Endodermal cell (in vitro differentiated cells): Measurements from ENCODE around the gene SMIM12. TPM values are rescaled to one million over a fixed set of nuclear protein-coding genes. Genes with fewer than 3 reads are reported as not detected.
"Not testable (repeated sequence)": the region's sequence is repeated elsewhere in the genome, so short reads cannot be mapped to it uniquely, and the experiment has no call there.

Experiments used
- DNase-seq: peaks from one replicate; pipeline ENCODE4 v3.0.0-alpha.2; 2017
- H3K27ac ChIP-seq: 2 replicates; pipeline ENCODE4 v1.5.1; 2013; ENCODE audit warnings: mild to moderate bottlenecking, low read depth, low read length, moderate library complexity
- H3K27me3 ChIP-seq: 2 replicates; pipeline ENCODE4 v1.6.1; 2013; ENCODE audit warnings: mild to moderate bottlenecking, low read length, moderate library complexity; ENCODE audit not compliant: insufficient read depth, control insufficient read depth, poor library complexity, severe bottlenecking
- H3K36me3 ChIP-seq: 2 replicates; pipeline ENCODE4 v1.7.0; 2013; ENCODE audit warnings: mild to moderate bottlenecking, low read length, moderate library complexity; ENCODE audit not compliant: control insufficient read depth, insufficient read depth
- H3K4me1 ChIP-seq: one replicate; pipeline ENCODE4 v1.7.0; 2013; ENCODE audit warnings: low read length; ENCODE audit not compliant: control insufficient read depth, insufficient read depth
- H3K4me3 ChIP-seq: 2 replicates; pipeline ENCODE4 v1.5.1; 2013; ENCODE audit warnings: mild to moderate bottlenecking, low read length, moderate library complexity
- H3K9ac ChIP-seq: 2 replicates; pipeline ENCODE4 v1.6.1; 2013; ENCODE audit warnings: mild to moderate bottlenecking, low read length, moderate library complexity; ENCODE audit not compliant: poor library complexity, severe bottlenecking; ENCODE audit errors: extremely low read depth
- H3K9me3 ChIP-seq: 2 replicates; pipeline ENCODE4 v1.6.1; 2013; ENCODE audit warnings: mild to moderate bottlenecking, low read length, moderate library complexity; ENCODE audit not compliant: control insufficient read depth
- H3K27ac Mint-ChIP-seq: 2 replicates; pipeline ENCODE4 v1.8.0; 2020; ENCODE audit warnings: mixed read lengths
- H3K27me3 Mint-ChIP-seq: 2 replicates; pipeline ENCODE4 v1.8.0; 2021; ENCODE audit warnings: mild to moderate bottlenecking, mixed read lengths; ENCODE audit not compliant: insufficient read depth
- H3K36me3 Mint-ChIP-seq: 2 replicates; pipeline ENCODE4 v1.8.0; 2020; ENCODE audit warnings: low read depth, mixed read lengths
- H3K4me1 Mint-ChIP-seq: 2 replicates; pipeline ENCODE4 v1.8.0; 2020; ENCODE audit warnings: mixed read lengths
- H3K4me3 Mint-ChIP-seq: 2 replicates; pipeline ENCODE4 v1.8.0; 2020; ENCODE audit warnings: mild to moderate bottlenecking, moderate library complexity, mixed read lengths
- H3K9me3 Mint-ChIP-seq: 2 replicates; pipeline ENCODE4 v1.8.0; 2020; ENCODE audit warnings: mild to moderate bottlenecking, mixed read lengths
- CTCF ChIP-seq: fragments of 200-600 bp; sonication (generic); conservative IDR thresholded peaks from 2 replicates; pipeline ENCODE4 v1.5.0; 2021; ENCODE audit warnings: antibody characterized with exemption, mild to moderate bottlenecking
- WGBS, 2 experiments: methylation state at CpG; one replicate each; pipeline versions ENCODE4 v1.1.5 to v1.1.7; 2013; ENCODE audit warnings: missing lambda C conversion rate in 2 of 2, mixed read lengths in 1 of 2; ENCODE audit not compliant: insufficient coverage in 1 of 2, insufficient read length in 1 of 2; 5-methylcytosine and 5-hydroxymethylcytosine counted together
- total RNA-seq, 2 donors: library from RNA; stranded (reverse); fragmentation: NEBNext Ultra II Directional in 1 of 2; extraction: Animal tissue kit (Norgen Biotek cat#: 25700) in 1 of 2; gene quantifications; 2 replicates in 1 of 2; 3 replicates in 1 of 2; pipeline ENCODE4 v1.2.1, GENCODE V29; 2021

The SMIM12 gene
- total RNA-seq, 2 donors from 2014 or later, result 43.0 to 47.6 TPM

- WGBS, 2 experiments, result 83 to 97% methylated on average over 1 to 2 of the region's 3 CpGs
- Mint-ChIP-seq H3K9me3 (no peaks in the 10 kb centered on the region), H3K36me3 (no peaks in the 10 kb centered on the region), H3K4me3 (no peak overlapping the region), H3K4me1 (no peaks in the 10 kb centered on the region), H3K27me3 (peaks cover 2% of the 10 kb centered on the region), H3K27ac (no peak overlapping the region)
- TF ChIP-seq CTCF, result no peak
- no peaks in the 10 kb centered on the region for H3K4me1 ChIP-seq
- no peaks in the 10 kb centered on the region for H3K36me3 ChIP-seq
- H3K27me3 ChIP-seq, result no peaks in the 10 kb centered on the region
- no peaks in the 10 kb centered on the region for H3K9me3 ChIP-seq
- DNase-seq, result no peak
- no peak overlapping the region for H3K9ac ChIP-seq
- no peak overlapping the region for H3K27ac ChIP-seq
- H3K4me3 ChIP-seq, result no peak overlapping the region
Measured at GRCh38 chr1:34816778-34817177, 42.8 kb downstream of the SMIM12 start.

- Mint-ChIP-seq H3K27ac (no peak overlapping the region), H3K36me3 (no peaks in the 10 kb centered on the region), H3K4me3 (no peak overlapping the region), H3K27me3 (peaks cover 2% of the 10 kb centered on the region), H3K4me1 (no peaks in the 10 kb centered on the region), H3K9me3 (no peaks in the 10 kb centered on the region)
- no peak for DNase-seq
- Histone ChIP-seq H3K9ac (no peak overlapping the region), H3K9me3 (no peaks in the 10 kb centered on the region), H3K36me3 (no peaks in the 10 kb centered on the region), H3K27ac (no peak overlapping the region), H3K27me3 (no peaks in the 10 kb centered on the region), H3K4me1 (no peaks in the 10 kb centered on the region), H3K4me3 (no peak overlapping the region)
- TF ChIP-seq CTCF, result no peak
Measured at GRCh38 chr1:34816332-34816731, 43.2 kb downstream of the SMIM12 start.

GRCh38 chr1:34810781-34811180 lies 48.8 kb downstream of the SMIM12 start:
- H3K27me3 Mint-ChIP-seq, H3K4me1 Mint-ChIP-seq, H3K36me3 Mint-ChIP-seq, H3K9me3 Mint-ChIP-seq, H3K4me3 ChIP-seq, H3K4me3 Mint-ChIP-seq, H3K36me3 ChIP-seq, H3K9ac ChIP-seq, H3K27ac Mint-ChIP-seq, H3K27ac ChIP-seq, DNase-seq, H3K4me1 ChIP-seq, H3K9me3 ChIP-seq, H3K27me3 ChIP-seq: not testable (repeated sequence)
- 85 to 95% methylated on average over 2 to 3 of the region's 3 CpGs for WGBS, 2 experiments

GRCh38 chr1:34808051-34808810 lies 51.3 kb downstream of the SMIM12 start:
- Histone ChIP-seq H3K36me3 (no peaks in the 10 kb centered on the region), H3K4me3 (no peak overlapping the region), H3K27ac (no peak overlapping the region), H3K9ac (no peak overlapping the region), H3K4me1 (peaks cover 3% of the 10 kb centered on the region), H3K9me3 (peaks cover 13% of the 10 kb centered on the region), H3K27me3 (no peaks in the 10 kb centered on the region)
- Mint-ChIP-seq H3K4me1 (peaks cover 7% of the 10 kb centered on the region), H3K36me3 (no peaks in the 10 kb centered on the region), H3K27me3 (peaks cover 5% of the 10 kb centered on the region), H3K4me3 (no peak overlapping the region), H3K9me3 (peaks cover 8% of the 10 kb centered on the region), H3K27ac (no peak overlapping the region)
- DNase-seq, result no peak
- TF ChIP-seq CTCF, result no peak
- 93 to 95% methylated on average over 7 to 9 of the region's 9 CpGs for WGBS, 2 experiments
